ENCODE results near the gene ITGA6.

The ITGA6 gene

GRCh38 chr2:172397148-172397834 is 30.1 kb upstream of the ITGA6 start:
- 54% methylated on average over 6 of the region's 6 CpGs for WGBS
- Histone ChIP-seq H3K23ac (ENCODE audit: low read length in 2 of 2) (no peak overlapping the region), H3K18ac (ENCODE audit: low read depth in 1 of 2, low read length in 2 of 2) (no peak overlapping the region), H3K4me3 (ENCODE audit: insufficient read depth in 1 of 2, low read depth in 1 of 2, low read length in 2 of 2) (no peak overlapping the region), H3K79me1 (replicated peaks; ENCODE audit: low read length, poor library complexity, severe bottlenecking) (no peaks in the 10 kb centered on the region), H3K36me3 (ENCODE audit: control insufficient read depth in 1 of 2, insufficient read depth in 2 of 2, low read depth in 1 of 2, low read length in 2 of 2) (no peaks in the 10 kb centered on the region), H3K14ac (ENCODE audit: low read length in 2 of 2) (no peak overlapping the region), H2AFZ (ENCODE audit: low read depth, low read length) (no peak overlapping the region), H2AK5ac (ENCODE audit: low read length, severe bottlenecking) (no peak overlapping the region), H3K4ac (ENCODE audit: low read depth in 1 of 2, low read length in 2 of 2) (no peak overlapping the region), H3K4me1 (ENCODE audit: control insufficient read depth, insufficient read depth, low read depth, low read length) (no peaks in the 10 kb centered on the region), H3K9ac (ENCODE audit: low read length) (no peak overlapping the region), H3K27me3 (ENCODE audit: control insufficient read depth in 1 of 2, insufficient read depth in 1 of 2, low read length in 2 of 2) (peaks cover 0 to 24% of the 10 kb centered on the region in 2 experiments), H3K4me2 (ENCODE audit: low read length, poor library complexity, severe bottlenecking) (no peak overlapping the region), H3K9me3 (ENCODE audit: control insufficient read depth, low read length) (no peaks in the 10 kb centered on the region), H4K91ac (ENCODE audit: low read length) (no peak overlapping the region), H2BK5ac (ENCODE audit: low read depth, low read length, poor library complexity, severe bottlenecking) (no peak overlapping the region), H4K8ac (ENCODE audit: low read length) (no peak overlapping the region), H2BK12ac (ENCODE audit: low read length in 2 of 2) (no peak overlapping the region), H2BK120ac (ENCODE audit: low read depth, low read length) (no peak overlapping the region), H3K27ac (ENCODE audit: low read length, poor library complexity, severe bottlenecking) (no peak overlapping the region), H2BK15ac (ENCODE audit: low read depth, poor library complexity, severe bottlenecking) (no peak overlapping the region)
- no peak for DNase-seq

DNA sequence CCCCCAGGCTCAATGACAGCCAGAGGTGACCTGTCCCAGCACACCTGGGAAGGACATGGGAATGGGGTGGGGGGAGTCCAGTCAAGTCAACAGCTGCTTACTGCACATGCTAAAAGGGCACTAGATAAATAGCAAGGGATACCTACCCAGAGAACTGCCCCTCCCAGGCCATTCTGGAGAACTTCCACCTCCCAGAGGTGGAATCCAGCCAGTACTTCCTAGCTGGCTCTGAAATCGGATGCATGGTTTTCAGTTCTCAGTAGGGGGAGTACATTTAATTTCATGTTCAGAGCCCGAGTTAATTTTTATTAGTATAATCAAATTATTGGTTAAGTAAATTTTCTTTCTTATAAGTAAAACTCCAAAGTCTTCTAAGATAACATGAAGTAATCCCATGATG is 28.9 kb upstream of the ITGA6 start:
- Histone ChIP-seq H3K27ac (ENCODE audit: low read length, poor library complexity, severe bottlenecking) (no peak overlapping the region), H2AK5ac (ENCODE audit: low read length, severe bottlenecking) (no peak overlapping the region), H3K79me1 (replicated peaks; ENCODE audit: low read length, poor library complexity, severe bottlenecking) (no peaks in the 10 kb centered on the region), H2BK15ac (ENCODE audit: low read depth, poor library complexity, severe bottlenecking) (no peak overlapping the region), H3K23ac (ENCODE audit: low read length in 2 of 2) (no peak overlapping the region), H3K14ac (ENCODE audit: low read length in 2 of 2) (no peak overlapping the region), H3K36me3 (ENCODE audit: control insufficient read depth in 1 of 2, insufficient read depth in 2 of 2, low read depth in 1 of 2, low read length in 2 of 2) (no peaks in the 10 kb centered on the region), H2AFZ (ENCODE audit: low read depth, low read length) (no peak overlapping the region), H3K27me3 (ENCODE audit: control insufficient read depth in 1 of 2, insufficient read depth in 1 of 2, low read length in 2 of 2) (peaks cover 0 to 22% of the 10 kb centered on the region in 2 experiments), H3K4me2 (ENCODE audit: low read length, poor library complexity, severe bottlenecking) (no peak overlapping the region), H2BK120ac (ENCODE audit: low read depth, low read length) (no peak overlapping the region), H2BK12ac (ENCODE audit: low read length in 2 of 2) (no peak overlapping the region), H4K8ac (ENCODE audit: low read length) (no peak overlapping the region), H3K9me3 (ENCODE audit: control insufficient read depth, low read length) (no peaks in the 10 kb centered on the region), H3K4me1 (ENCODE audit: control insufficient read depth, insufficient read depth, low read depth, low read length) (no peaks in the 10 kb centered on the region), H3K18ac (ENCODE audit: low read depth in 1 of 2, low read length in 2 of 2) (no peak overlapping the region), H4K91ac (ENCODE audit: low read length) (no peak overlapping the region), H3K4ac (ENCODE audit: low read depth in 1 of 2, low read length in 2 of 2) (no peak overlapping the region), H3K9ac (ENCODE audit: low read length) (no peak overlapping the region), H2BK5ac (ENCODE audit: low read depth, low read length, poor library complexity, severe bottlenecking) (no peak overlapping the region), H3K4me3 (ENCODE audit: insufficient read depth in 1 of 2, low read depth in 1 of 2, low read length in 2 of 2) (no peak overlapping the region)
- WGBS, result no CpG with 5 or more reads among the region's 2 CpGs
- no peak for DNase-seq

- Histone ChIP-seq H3K79me1 (replicated peaks; ENCODE audit: low read length, poor library complexity, severe bottlenecking) (no peaks in the 10 kb centered on the region), H3K9ac (ENCODE audit: low read length) (no peak overlapping the region), H3K4me2 (ENCODE audit: low read length, poor library complexity, severe bottlenecking) (no peak overlapping the region), H3K4me3 (ENCODE audit: insufficient read depth in 1 of 2, low read depth in 1 of 2, low read length in 2 of 2) (no peak overlapping the region), H3K23ac (ENCODE audit: low read length in 2 of 2) (no peak overlapping the region), H3K9me3 (ENCODE audit: control insufficient read depth, low read length) (no peaks in the 10 kb centered on the region), H2AFZ (ENCODE audit: low read depth, low read length) (no peak overlapping the region), H2BK5ac (ENCODE audit: low read depth, low read length, poor library complexity, severe bottlenecking) (no peak overlapping the region), H2BK15ac (ENCODE audit: low read depth, poor library complexity, severe bottlenecking) (no peak overlapping the region), H4K91ac (ENCODE audit: low read length) (no peak overlapping the region), H3K18ac (ENCODE audit: low read depth in 1 of 2, low read length in 2 of 2) (no peak overlapping the region), H3K4ac (ENCODE audit: low read depth in 1 of 2, low read length in 2 of 2) (no peak overlapping the region), H3K27me3 (ENCODE audit: control insufficient read depth in 1 of 2, insufficient read depth in 1 of 2, low read length in 2 of 2) (peaks cover 0 to 14% of the 10 kb centered on the region in 2 experiments), H3K4me1 (ENCODE audit: control insufficient read depth, insufficient read depth, low read depth, low read length) (no peaks in the 10 kb centered on the region), H3K27ac (ENCODE audit: low read length, poor library complexity, severe bottlenecking) (no peak overlapping the region), H4K8ac (ENCODE audit: low read length) (no peak overlapping the region), H2BK120ac (ENCODE audit: low read depth, low read length) (no peak overlapping the region), H3K14ac (ENCODE audit: low read length in 2 of 2) (no peak overlapping the region), H2AK5ac (ENCODE audit: low read length, severe bottlenecking) (no peak overlapping the region), H3K36me3 (ENCODE audit: control insufficient read depth in 1 of 2, insufficient read depth in 2 of 2, low read depth in 1 of 2, low read length in 2 of 2) (no peaks in the 10 kb centered on the region), H2BK12ac (ENCODE audit: low read length in 2 of 2) (no peak overlapping the region)
- no peak for DNase-seq
- 91% methylated on average over 5 of the region's 5 CpGs for WGBS
Observed at GRCh38 chr2:172399765-172400164, 27.6 kb upstream of the ITGA6 start.

DNA sequence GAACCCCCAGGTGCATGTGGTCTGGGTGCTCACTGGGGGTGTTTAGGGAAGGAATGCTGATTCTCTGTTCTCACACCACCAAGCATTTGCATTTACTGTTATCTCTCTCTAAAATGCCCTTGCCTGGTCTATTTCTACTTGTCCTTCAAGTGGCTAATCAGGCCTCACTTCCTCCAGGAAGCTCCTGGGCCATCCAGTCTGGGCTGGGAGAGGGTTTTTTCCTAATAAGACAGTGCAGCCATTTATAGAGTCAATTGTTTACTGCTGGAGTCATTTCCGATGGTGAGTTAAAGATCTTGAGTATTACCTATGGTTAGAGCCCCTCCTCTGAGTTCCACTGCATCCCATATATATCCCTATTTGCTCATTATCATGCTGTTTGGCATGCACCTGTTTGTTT is 25.2 kb upstream of the ITGA6 start:
- H3K14ac ChIP-seq (ENCODE audit: low read length in 2 of 2), result no peak overlapping the region
- H2AK5ac ChIP-seq (ENCODE audit: low read length, severe bottlenecking), result no peak overlapping the region
- DNase-seq, result no peak
- H2AFZ ChIP-seq (ENCODE audit: low read depth, low read length), result no peak overlapping the region
- H3K4me2 ChIP-seq (ENCODE audit: low read length, poor library complexity, severe bottlenecking), result no peak overlapping the region
- H2BK15ac ChIP-seq (ENCODE audit: low read depth, poor library complexity, severe bottlenecking), result no peak overlapping the region
- H3K4me1 ChIP-seq (ENCODE audit: control insufficient read depth, insufficient read depth, low read depth, low read length), result no peaks in the 10 kb centered on the region
- no peak overlapping the region for H2BK12ac ChIP-seq (ENCODE audit: low read length in 2 of 2)
- H3K4ac ChIP-seq (ENCODE audit: low read depth in 1 of 2, low read length in 2 of 2), result no peak overlapping the region
- no peak overlapping the region for H2BK120ac ChIP-seq (ENCODE audit: low read depth, low read length)
- H3K27me3 ChIP-seq (ENCODE audit: control insufficient read depth in 1 of 2, insufficient read depth in 1 of 2, low read length in 2 of 2), result no peaks in the 10 kb centered on the region
- H2BK5ac ChIP-seq (ENCODE audit: low read depth, low read length, poor library complexity, severe bottlenecking), result no peak overlapping the region
- H4K91ac ChIP-seq (ENCODE audit: low read length), result no peak overlapping the region
- H3K23ac ChIP-seq (ENCODE audit: low read length in 2 of 2), result no peak overlapping the region
- no peak overlapping the region for H3K9ac ChIP-seq (ENCODE audit: low read length)
- no peaks in the 10 kb centered on the region for H3K36me3 ChIP-seq (ENCODE audit: control insufficient read depth in 1 of 2, insufficient read depth in 2 of 2, low read depth in 1 of 2, low read length in 2 of 2)
- WGBS, result no CpG with 5 or more reads among the region's 1 CpG
- no peak overlapping the region for H3K27ac ChIP-seq (ENCODE audit: low read length, poor library complexity, severe bottlenecking)
- H3K18ac ChIP-seq (ENCODE audit: low read depth in 1 of 2, low read length in 2 of 2), result no peak overlapping the region
- no peaks in the 10 kb centered on the region for H3K79me1 ChIP-seq (replicated peaks; ENCODE audit: low read length, poor library complexity, severe bottlenecking)
- no peak overlapping the region for H3K4me3 ChIP-seq (ENCODE audit: insufficient read depth in 1 of 2, low read depth in 1 of 2, low read length in 2 of 2)
- H3K9me3 ChIP-seq (ENCODE audit: control insufficient read depth, low read length), result no peaks in the 10 kb centered on the region
- no peak overlapping the region for H4K8ac ChIP-seq (ENCODE audit: low read length)

Measured in mesenchymal stem cell (in vitro differentiated cells and primary cell).